Measurements from ENCODE around the gene DCST2.

DNA sequence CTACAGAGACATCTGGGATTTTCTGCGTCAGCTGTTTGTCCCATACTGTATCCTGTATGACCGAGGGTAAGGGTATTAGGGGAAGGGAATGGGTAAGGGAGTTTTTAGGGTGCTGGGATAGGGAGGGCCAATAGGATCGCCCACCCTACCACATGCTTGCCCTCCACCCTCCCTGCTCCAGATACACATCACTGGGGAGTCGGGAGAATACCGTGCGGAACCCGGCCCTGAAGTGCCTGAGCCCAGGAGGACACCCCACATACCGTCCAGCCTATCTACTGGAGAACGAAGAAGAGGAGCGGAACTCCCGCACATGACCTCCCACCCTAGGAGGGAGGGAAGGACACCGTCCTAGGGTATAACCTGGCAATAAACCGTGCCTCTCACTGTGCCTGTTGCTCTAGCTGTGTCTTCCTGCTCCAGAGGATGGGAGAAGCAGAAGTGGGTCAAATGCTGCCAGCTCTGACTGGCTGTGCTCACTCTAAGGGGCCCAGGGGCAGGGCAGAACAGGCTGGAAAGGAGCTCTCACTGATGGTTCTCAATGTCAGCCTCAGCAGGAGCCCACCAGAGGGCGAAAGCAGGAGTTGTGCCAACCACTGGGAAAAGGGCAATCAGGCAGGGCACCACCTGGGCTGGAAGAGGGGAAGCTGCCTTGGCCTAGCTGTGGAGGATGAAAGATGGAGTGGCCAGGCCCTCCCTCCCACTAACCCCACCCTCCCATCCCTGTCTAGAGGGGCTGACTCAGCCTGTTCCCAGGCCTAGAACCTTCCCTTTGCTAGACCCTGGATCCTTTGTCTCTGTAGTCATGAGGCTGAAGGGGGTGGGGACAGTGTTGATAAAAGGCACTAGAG, 40.6 kb downstream of the DCST2 start:
- TF ChIP-seq, protein P1, sequence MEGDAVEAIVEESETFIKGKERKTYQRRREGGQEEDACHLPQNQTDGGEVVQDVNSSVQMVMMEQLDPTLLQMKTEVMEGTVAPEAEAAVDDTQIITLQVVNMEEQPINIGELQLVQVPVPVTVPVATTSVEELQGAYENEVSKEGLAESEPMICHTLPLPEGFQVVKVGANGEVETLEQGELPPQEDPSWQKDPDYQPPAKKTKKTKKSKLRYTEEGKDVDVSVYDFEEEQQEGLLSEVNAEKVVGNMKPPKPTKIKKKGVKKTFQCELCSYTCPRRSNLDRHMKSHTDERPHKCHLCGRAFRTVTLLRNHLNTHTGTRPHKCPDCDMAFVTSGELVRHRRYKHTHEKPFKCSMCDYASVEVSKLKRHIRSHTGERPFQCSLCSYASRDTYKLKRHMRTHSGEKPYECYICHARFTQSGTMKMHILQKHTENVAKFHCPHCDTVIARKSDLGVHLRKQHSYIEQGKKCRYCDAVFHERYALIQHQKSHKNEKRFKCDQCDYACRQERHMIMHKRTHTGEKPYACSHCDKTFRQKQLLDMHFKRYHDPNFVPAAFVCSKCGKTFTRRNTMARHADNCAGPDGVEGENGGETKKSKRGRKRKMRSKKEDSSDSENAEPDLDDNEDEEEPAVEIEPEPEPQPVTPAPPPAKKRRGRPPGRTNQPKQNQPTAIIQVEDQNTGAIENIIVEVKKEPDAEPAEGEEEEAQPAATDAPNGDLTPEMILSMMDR (IDR thresholded peaks at IDR 0.05), result no peak
- no peak for TF ChIP-seq POLR2A (IDR thresholded peaks at IDR 0.05)
